Hepatocyte (in vitro differentiated cells): ENCODE results near the gene KLF13.

Experiments used
- CTCF ChIP-seq: fragments of 200-600 bp; sonication (generic); IDR thresholded peaks from 2 replicates; pipeline ENCODE4 v1.5.1; 2016; ENCODE audit warnings: antibody characterized with exemption, mild to moderate bottlenecking; ENCODE audit not compliant: poor library complexity
- EZH2 ChIP-seq: fragments of 200-600 bp; sonication (generic); IDR thresholded peaks from 2 replicates; pipeline ENCODE4 v1.6.1; 2016; ENCODE audit warnings: antibody characterized with exemption, mild to moderate bottlenecking, borderline replicate concordance
- EZH2phosphoT487 ChIP-seq: fragments of 200-600 bp; sonication (generic); IDR thresholded peaks from one replicate; pipeline ENCODE4 v1.6.1; 2018; ENCODE audit warnings: antibody characterized with exemption, mild to moderate bottlenecking, low read depth, moderate library complexity; ENCODE audit not compliant: unreplicated experiment, severe bottlenecking

- TF ChIP-seq CTCF = peak; percentile 53
- TF ChIP-seq EZH2 = no peak
- no peak for TF ChIP-seq EZH2phosphoT487
Measured at GRCh38 chr15:31365655-31366127, 39.1 kb downstream of the KLF13 start.
